ENCODE results near the gene UVRAG. TPM values are rescaled to one million over a fixed set of nuclear protein-coding genes. Genes with fewer than 3 reads are reported as not detected.

Gene UVRAG
- total RNA-seq, 4 donors from 2014 or later = 14.6 to 28.0 (median 20.7) TPM

- 95 to 99% methylated on average over 2 of the region's 2 CpGs for WGBS, 2 donors
- H3K4me3 ChIP-seq (ENCODE audit: low read depth, poor library complexity, severe bottlenecking) = no peak overlapping the region
- intact Hi-C loops (cut with DNase I; ENCODE audit: low total_unique reads) = no loop called here
- DNase-seq (ENCODE audit: low spot score in 2 of 2) = no peak
- TF ChIP-seq CTCF (IDR thresholded peaks at IDR 0.05) (no peak), POLR2A (IDR thresholded peaks at IDR 0.05) (no peak)
Measured at GRCh38 chr11:76010051-76010450, 195.0 kb downstream of the UVRAG start.

DNA sequence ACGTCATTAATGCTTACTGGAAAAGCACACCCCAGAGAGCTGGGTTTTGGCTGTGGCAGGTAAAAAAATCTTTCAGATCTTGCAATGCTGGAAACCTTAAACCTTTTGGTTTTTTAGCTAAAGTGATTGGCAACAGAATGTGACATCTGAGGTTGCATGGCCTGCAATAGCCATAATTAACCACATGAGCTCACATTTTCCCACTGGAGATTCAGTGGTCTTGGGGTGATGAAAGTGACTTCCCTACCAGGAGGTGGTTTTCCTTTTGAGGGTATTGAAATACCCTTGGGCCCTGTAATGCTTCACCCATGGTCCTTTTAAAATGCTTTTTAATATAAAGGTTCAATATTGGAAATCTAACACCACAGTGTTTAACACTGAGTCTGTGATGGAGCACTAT lies 198.5 kb downstream of the UVRAG start:
- no peak for DNase-seq (ENCODE audit: low spot score in 2 of 2)
- 100% methylated on average over 1 of the region's 1 CpG for WGBS, 2 donors
- no peak overlapping the region for H3K4me3 ChIP-seq (ENCODE audit: low read depth, poor library complexity, severe bottlenecking)
- no peak for TF ChIP-seq CTCF (IDR thresholded peaks at IDR 0.05)
- TF ChIP-seq POLR2A (IDR thresholded peaks at IDR 0.05) = no peak
- intact Hi-C loops (cut with DNase I; ENCODE audit: low total_unique reads) = no loop called here

DNA sequence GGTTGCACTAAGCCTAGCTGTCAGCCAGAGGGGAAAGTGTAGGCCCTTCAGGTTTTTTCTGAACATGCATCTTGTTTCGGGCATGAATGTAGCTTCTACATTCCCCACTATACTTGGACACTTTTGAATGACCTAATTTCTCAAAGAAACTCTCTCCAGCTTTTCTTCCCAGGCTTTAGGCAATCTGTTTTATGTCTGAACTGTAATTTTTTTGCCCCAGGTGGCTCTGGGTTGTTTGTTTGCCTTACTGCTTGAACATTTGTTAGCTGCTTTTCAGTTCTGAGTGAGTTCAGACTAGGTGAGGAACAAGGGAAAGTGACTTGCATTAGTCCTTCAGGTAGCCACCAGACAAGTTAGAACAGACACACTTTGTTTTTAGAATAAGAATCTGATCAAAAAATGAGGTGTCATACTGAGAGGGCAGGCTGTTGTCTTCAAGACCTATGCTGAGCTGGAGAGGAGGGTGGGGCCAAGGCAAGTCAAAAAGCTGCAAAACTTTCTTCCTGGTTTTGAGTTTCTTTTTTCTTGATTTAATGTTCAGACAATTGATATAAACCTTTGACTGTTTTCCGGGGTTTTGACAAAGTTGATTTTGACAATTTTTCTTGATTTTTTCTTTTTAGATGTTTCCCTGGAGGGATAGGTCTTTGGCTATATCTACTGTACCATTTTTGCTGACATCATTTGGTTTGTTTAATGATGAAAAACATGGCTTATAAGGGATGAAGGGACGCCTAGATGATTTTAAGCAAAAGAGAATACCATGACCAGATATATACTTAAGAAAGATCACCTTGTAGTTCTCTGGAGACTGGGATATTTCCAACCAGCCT lies 208.4 kb downstream of the UVRAG start:
- no peak for DNase-seq (ENCODE audit: low spot score in 2 of 2)
- intact Hi-C loops (cut with DNase I; ENCODE audit: low total_unique reads) = no loop called here
- WGBS, 2 donors = 78 to 79% methylated on average over 3 of the region's 3 CpGs
- TF ChIP-seq CTCF (IDR thresholded peaks at IDR 0.05) = no peak
- no peak for TF ChIP-seq POLR2A (IDR thresholded peaks at IDR 0.05)
- H3K4me3 ChIP-seq (ENCODE audit: low read depth, poor library complexity, severe bottlenecking) = no peak overlapping the region

GRCh38 chr11:76025068-76025467 lies 210.1 kb downstream of the UVRAG start:
- DNase-seq (ENCODE audit: low spot score in 2 of 2) = no peak
- intact Hi-C loops (cut with DNase I; ENCODE audit: low total_unique reads) = no loop called here
- no peak overlapping the region for H3K4me3 ChIP-seq (ENCODE audit: low read depth, poor library complexity, severe bottlenecking)
- WGBS, 2 donors = 59 to 61% methylated on average over 1 of the region's 1 CpG
- TF ChIP-seq POLR2A (IDR thresholded peaks at IDR 0.05) (no peak), CTCF (IDR thresholded peaks at IDR 0.05) (no peak)

- 92 to 96% methylated on average over 3 of the region's 3 CpGs for WGBS, 2 donors
- TF ChIP-seq CTCF (IDR thresholded peaks at IDR 0.05) (no peak), POLR2A (IDR thresholded peaks at IDR 0.05) (no peak)
- H3K4me3 ChIP-seq (ENCODE audit: low read depth, poor library complexity, severe bottlenecking) = no peak overlapping the region
- intact Hi-C loops (cut with DNase I; ENCODE audit: low total_unique reads) = no loop called here
- DNase-seq (ENCODE audit: low spot score in 2 of 2) = no peak
Measured at GRCh38 chr11:76025817-76026216, 210.8 kb downstream of the UVRAG start.

DNA sequence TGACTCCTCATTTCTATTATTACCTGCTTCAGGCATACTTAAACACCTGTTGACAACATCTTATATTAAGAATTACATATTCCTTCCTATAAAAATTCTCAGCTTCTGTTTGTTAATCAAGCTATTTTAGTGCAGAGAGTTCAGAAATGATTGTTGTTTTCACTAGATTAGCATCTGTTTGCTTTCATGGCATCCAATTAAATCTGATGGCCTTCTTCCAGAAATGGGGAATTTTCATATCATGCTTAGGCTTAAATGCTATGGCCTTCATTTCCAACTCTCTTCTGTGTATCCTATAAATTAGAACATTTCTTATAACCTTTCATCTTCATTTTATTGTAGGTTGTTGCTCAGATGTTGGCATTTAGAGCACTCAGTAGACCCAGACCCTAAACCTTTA lies 211.3 kb downstream of the UVRAG start:
- TF ChIP-seq CTCF (IDR thresholded peaks at IDR 0.05) (no peak), POLR2A (IDR thresholded peaks at IDR 0.05) (no peak)
- intact Hi-C loops (cut with DNase I; ENCODE audit: low total_unique reads) = no loop called here
- H3K4me3 ChIP-seq (ENCODE audit: low read depth, poor library complexity, severe bottlenecking) = no peak overlapping the region
- DNase-seq (ENCODE audit: low spot score in 2 of 2) = no peak

Data from lower leg skin (tissue), 4 donors.